Middle frontal gyrus (tissue), 1 donor: ENCODE results near the gene MYL12B.
A peak's percentile ranks its signal among the peaks of the same experiment; 100 is the strongest.
"Not testable (repeated sequence)": the region's sequence is repeated elsewhere in the genome, so short reads cannot be mapped to it uniquely, and the experiment has no call there.

Source experiments
- DNase-seq: peaks from one replicate; pipeline ENCODE4 v3.0.0-alpha.2; 2015; ENCODE audit warnings: low spot score; ENCODE audit errors: extremely low spot score

Gene MYL12B

GRCh38 chr18:3262234-3263131, 550 bp downstream of the MYL12B start:
- no peak for DNase-seq

DNA sequence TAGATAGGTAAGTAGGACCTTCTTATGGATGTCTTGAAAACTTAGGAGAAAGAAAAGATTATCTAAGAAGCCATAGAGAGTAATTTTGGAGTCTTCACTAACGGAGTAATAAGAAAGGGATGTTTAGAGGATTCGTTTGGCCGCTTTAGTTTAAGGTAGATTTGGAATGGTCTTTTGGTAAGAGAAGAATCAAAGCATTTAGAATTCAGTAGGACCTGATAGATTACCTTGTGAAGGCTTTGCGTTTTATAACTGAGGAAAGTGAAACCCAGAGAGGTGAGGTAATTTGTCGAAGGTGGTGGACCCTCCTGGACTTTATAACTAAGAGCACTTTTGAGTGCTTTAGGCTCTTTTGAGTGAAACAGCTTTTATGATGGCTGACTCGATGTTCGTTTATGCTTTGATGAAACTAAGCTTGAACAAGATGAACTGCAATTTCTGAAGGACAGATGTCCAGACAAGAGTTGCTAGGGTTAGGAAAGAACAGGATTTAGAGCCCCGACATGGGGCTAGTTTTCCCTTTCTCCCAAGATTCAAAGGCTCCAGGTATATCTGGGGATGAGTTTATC, 1.3 kb downstream of the MYL12B start:
- no peak for DNase-seq

- DNase-seq = no peak
Measured at GRCh38 chr18:3264362-3264761, 2.4 kb downstream of the MYL12B start.

DNA sequence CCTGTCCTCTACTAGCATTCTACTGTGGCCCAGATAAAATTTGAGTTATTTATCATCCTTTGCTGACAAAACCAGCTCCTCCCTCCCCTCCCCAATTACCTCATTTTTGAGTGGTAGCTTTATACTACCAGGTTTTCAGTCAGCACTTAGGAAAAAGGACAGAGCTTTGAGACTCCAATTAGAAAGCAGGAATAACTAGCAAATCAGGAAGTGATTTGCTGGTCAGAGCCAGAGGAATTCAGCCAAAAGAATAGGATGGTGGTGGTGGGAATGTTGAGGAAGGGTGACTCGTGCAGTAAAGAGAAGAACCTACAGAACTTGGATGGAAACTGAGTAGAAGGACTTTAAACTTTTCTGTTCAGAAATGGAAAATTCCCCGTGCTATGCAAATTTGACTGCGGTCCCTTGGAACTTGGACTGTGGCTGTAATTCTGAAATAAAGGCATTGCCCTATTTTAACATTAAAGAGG, 3.7 kb downstream of the MYL12B start:
- DNase-seq = no peak

- no peak for DNase-seq
Measured at GRCh38 chr18:3266062-3266608, 4.2 kb downstream of the MYL12B start.

DNA sequence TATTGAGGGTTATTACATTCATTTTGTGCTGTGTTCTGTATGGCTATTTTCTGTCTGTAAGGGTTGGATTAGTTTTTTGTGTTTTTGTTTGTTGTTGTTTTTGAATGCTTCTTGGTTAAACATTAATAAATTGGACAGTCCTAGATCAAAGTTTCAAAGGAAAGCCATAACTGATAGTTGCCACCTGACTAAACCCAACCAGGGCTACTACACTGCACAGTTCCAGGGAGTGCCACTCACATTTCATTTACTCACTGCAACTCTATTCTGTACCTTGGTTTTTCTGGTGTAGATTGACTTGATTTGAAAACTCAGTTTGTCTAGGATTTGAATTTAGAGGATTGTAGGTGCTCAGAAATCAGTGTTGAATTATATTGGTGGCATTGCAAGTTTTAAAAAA, 6.4 kb downstream of the MYL12B start:
- DNase-seq = no peak

DNA sequence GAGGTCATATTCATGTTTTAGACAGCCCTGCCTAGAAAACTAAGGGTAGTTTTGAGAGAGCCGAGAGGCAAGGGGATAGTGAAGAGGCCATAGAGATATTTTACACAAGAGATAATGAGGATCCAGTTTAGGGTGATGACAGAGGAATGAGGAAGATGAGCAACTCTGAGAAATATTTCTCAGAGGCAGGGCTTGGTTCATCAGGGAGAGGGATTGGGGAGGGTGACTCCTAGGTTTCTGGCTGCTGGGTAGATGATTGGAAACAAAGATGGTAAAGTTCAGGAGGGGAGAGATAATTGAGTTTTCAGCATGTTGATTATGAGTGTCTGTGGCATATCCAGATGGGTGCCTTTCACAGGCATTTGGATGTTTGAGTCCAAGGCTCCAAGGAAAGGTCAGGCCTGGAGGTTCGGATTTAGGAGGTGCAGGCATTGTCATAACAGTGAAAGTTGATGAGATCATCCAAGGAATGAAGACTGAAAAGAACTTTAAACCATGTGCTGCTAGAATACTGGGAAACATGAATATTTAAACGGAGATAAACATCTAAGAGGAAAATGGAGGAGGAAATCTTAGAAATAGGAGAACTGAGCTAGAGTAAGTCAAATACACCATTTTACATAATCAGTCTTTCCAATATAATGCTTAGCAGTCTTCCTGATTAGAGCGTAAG, 7.4 kb downstream of the MYL12B start:
- no peak for DNase-seq

DNA sequence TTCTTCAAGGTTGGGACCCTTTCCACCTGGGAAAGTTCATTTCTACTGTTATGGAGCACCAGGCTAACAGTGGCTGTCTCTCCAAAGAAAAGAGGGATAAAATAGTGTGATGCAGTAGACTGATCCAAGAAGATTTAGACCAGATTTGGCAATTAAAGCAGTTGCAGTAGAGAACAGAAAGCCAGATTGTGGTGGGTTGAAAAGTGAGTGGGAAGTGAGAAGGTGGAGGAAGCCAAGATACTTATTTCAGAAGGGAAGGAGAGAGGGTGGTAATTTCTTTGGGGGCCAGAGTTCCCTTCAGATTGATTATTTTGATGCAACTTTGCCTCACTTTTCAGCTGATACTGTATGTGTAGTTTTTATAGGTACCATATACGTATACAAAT, 8.0 kb downstream of the MYL12B start:
- DNase-seq = no peak

- no peak for DNase-seq
Measured at GRCh38 chr18:3273042-3273441, 11.1 kb downstream of the MYL12B start.

- not testable (repeated sequence) for DNase-seq
Measured at GRCh38 chr18:3277643-3278213, 15.8 kb downstream of the MYL12B start.

- DNase-seq = no peak
Measured at GRCh38 chr18:3279201-3280185, 17.6 kb downstream of the MYL12B start.

DNA sequence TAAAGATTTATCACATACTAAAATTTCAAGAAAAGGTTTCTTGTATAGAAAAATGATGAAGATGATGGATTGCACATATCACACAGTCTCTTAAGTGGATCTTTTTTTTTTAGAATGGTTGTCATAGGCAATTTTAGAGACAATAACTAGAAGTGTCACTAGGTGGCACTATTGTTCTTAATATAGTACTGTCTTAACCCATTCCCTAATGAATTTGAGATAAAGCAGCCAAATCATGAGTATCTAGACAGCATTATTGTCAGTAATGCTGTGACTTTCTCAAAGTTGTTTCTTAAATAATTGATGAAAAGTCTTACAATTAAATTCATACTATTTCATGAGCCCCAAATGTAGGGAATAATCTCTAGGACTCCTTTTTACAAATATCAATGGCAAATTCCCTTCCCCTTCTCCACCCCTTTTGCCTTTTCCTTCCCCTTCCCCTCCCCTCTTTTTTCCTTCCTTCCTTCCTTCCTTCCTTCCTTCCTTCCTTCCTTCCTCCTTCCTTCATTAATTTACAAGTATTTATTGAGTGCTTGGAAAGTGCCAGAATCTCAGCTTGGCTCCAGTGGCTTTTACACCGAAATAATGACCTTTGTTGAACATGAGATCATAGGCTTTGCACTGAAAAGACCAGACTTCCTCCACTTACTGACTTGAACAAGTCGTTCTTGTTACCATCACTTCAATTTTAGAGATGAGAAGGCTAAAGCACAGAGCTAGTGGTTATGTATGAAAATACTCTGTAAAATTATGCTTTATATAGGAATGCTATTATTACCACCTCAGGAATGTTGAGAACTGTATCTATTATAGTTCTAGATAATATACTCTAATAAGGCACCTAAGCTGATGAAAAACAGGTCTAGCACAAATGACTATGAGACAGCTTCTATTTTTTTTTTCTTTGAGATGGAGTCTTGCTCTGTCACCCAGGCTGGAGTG, 19.8 kb downstream of the MYL12B start:
- DNase-seq = peak; percentile 75

DNA sequence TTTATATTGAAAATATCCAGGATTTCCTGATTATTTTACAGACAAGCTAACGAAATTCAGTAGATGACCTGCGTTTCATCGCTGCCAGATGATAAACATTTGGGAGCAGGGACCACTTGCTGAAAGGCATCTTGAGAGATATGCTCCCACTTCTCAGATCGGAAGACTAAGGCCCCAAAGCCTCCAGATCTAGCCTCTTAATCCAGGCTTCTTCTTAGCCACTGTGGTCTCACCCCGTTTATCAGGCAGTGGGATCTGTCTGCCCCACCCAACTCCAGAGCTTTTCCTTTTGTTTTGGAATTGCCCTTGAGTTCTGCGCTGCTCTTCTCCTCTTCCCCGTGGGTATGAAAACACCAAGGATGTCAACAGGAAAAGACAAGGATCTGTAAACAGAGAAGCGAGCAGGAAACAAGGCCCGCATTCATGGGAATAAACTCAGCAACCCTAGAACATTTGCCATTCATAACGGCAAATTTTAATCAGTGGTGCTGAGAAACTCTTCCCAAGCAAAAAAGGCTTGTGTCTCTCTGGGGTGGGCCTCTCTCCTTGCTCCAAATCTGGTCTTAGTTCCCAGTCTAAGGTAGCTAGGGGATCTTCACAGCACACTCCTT, 21.4 kb downstream of the MYL12B start:
- no peak for DNase-seq

GRCh38 chr18:3283908-3284307, 22.0 kb downstream of the MYL12B start:
- no peak for DNase-seq

DNA sequence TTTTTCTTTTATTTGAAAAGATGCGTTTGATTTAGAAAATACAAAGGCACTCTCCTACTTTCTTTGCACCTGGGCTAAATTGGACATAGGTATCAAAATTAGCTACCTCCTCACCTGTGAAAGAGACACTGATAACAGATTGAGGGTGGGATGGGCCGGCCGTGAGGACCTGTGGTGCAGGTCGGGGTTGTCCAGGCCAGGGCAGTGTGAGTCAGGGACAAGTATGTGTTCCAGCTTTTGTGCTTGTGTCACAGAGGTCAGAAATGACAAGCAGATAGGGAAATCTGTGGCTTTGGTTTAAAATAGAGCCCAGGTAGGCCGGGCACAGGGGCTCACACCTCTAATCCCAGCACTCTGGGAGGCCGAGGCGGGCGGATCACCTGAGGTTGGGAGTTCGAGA, 22.6 kb downstream of the MYL12B start:
- no peak for DNase-seq

DNA sequence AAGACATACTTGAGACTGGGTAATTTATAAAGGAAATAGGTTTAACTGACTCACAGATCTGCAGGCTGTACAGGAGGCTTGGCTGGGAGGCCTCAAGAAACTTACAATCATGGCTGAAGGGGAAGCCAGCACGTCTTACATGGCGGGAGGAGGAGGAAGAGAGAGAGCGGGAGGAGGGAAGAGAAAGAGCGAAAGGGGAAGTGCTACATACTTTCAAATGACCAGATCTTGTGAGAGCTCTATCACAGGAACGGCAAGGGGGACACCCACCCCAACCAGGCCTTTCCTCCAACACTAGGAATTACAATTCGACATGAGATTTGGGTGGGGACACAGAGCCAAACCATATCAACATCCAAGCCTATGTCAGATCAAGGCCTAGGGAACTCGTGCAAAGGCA, 24.2 kb downstream of the MYL12B start:
- no peak for DNase-seq

DNA sequence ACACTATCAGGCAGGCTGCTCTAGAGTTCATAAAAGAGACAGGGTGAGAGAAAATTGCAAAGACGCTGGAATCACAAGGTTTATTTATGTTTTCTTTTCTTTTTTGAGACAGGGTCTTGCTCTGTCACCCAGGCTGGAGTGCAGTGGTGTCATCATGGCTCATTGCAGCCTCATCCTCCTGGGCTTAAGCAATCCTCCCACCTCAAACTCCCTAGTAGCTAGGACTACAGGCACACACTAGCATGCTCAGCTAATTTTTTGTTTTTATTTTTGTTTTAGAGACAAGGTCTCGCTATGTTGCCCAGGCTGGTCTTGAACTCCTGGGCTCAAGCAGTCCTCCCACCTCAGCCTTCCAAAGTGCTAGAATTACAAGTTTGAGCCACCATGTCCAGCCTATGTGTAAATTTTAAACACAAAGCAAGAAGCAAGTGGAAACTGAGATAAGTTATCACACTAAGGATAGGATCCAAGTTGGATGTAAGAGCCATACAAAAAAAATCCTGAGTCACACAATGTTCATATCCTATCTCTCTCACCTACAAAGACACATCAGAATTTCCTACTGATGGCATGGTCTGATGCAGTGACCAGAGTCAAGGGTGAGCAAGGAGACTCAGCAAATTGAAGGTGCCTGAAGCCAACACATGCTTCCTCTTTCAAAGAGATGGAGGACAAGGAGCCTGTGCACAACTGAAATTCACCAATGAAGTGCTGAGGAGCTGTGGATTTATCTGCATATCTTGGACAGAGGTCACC, 31.4 kb downstream of the MYL12B start:
- no peak for DNase-seq

- no peak for DNase-seq
Measured at GRCh38 chr18:3294435-3295080, 32.6 kb downstream of the MYL12B start.
